H1 (cell line): ENCODE data around the gene ZNF683. TPM values are rescaled to one million over a fixed set of nuclear protein-coding genes. Genes with fewer than 3 reads are reported as not detected.
A peak's percentile ranks its signal among the peaks of the same experiment; 100 is the strongest.

Experiments
- CTCF ChIA-PET: fragments of 300-600 bp; sonication (Branson Sonifier 250); formaldehyde crosslinking; loops from one replicate; lab custom pipeline; 2021; ENCODE audit not compliant: partially characterized antibody; lab: Charles Lee
- POLR2A ChIA-PET: fragments of 300-600 bp; sonication (Branson Sonifier 250); formaldehyde crosslinking; loops from one replicate; lab custom pipeline; 2021; ENCODE audit warnings: inconsistent platforms; ENCODE audit not compliant: partially characterized antibody; lab: Charles Lee
- DNase-seq, 2 experiments: peaks; one replicate each; pipeline versions ENCODE4 v3.0.0 to v3.0.0-alpha.2; 2010 to 2022; ENCODE audit warnings: low spot score in 2 of 2, low read depth in 1 of 2, mixed read lengths in 1 of 2
- FAIRE-seq: peaks from 2 replicates; lab custom pipeline; 2011; peaks lifted over from hg19 to GRCh38; lab: Jason Lieb, UNC
- H2AFZ ChIP-seq: 2 replicates; pipeline ENCODE4 v1.8.1; 2012; ENCODE audit warnings: low read length, inconsistent platforms
- H2AK5ac ChIP-seq: 2 replicates; pipeline ENCODE4 v1.6.1; 2013; ENCODE audit warnings: low read depth, low read length
- H2BK120ac ChIP-seq: replicated peaks from 2 replicates; pipeline ENCODE3; 2013; ENCODE audit warnings: low read depth, low read length, inconsistent platforms
- H2BK12ac ChIP-seq: 2 replicates; pipeline ENCODE4 v1.6.1; 2013; ENCODE audit warnings: low read depth, low read length
- H2BK15ac ChIP-seq: 2 replicates; pipeline ENCODE4 v1.6.1; 2013; ENCODE audit warnings: low read length
- H2BK20ac ChIP-seq: 2 replicates; pipeline ENCODE4 v1.6.1; 2013; ENCODE audit warnings: low read length
- H2BK5ac ChIP-seq: 2 replicates; pipeline ENCODE4 v1.6.1; 2013; ENCODE audit warnings: low read depth, low read length
- H3K14ac ChIP-seq: 2 replicates; pipeline ENCODE4 v1.6.1; 2013; ENCODE audit warnings: inconsistent platforms; ENCODE audit not compliant: insufficient read length
- H3K18ac ChIP-seq: 2 replicates; pipeline ENCODE4 v1.6.1; 2013; ENCODE audit warnings: low read length; ENCODE audit errors: extremely low read depth
- H3K23ac ChIP-seq: 2 replicates; pipeline ENCODE4 v1.6.1; 2013; ENCODE audit warnings: inconsistent platforms; ENCODE audit not compliant: insufficient read length
- H3K23me2 ChIP-seq: 2 replicates; pipeline ENCODE4 v1.6.1; 2013; ENCODE audit warnings: low read depth, low read length
- H3K27ac ChIP-seq: 2 replicates; pipeline ENCODE4 v1.6.1; 2011; ENCODE audit warnings: low read depth, low read length, inconsistent platforms
- H3K27me3 ChIP-seq, 4 experiments: replicated peaks in 1 of 4; 1 replicate in 1 of 4; 2 replicates in 3 of 4; pipeline versions ENCODE4 v1.6.1 to v1.8.1; 2011 to 2013; ENCODE audit warnings: low read length in 3 of 4, mild to moderate bottlenecking in 3 of 4, inconsistent platforms in 2 of 4, mixed read lengths in 2 of 4, moderate library complexity in 1 of 4; ENCODE audit not compliant: control insufficient read depth in 3 of 4, insufficient read depth in 3 of 4; ENCODE audit errors: extremely low read depth in 1 of 4
- H3K36me3 ChIP-seq, 4 experiments: 2 replicates each; pipeline versions ENCODE4 v1.6.1 to v1.8.1; 2011 to 2013; ENCODE audit warnings: mild to moderate bottlenecking in 4 of 4, low read length in 3 of 4, moderate library complexity in 2 of 4, control low read depth in 1 of 4, inconsistent platforms in 1 of 4; ENCODE audit not compliant: insufficient read depth in 4 of 4, control insufficient read depth in 2 of 4
- H3K4ac ChIP-seq: replicated peaks from 2 replicates; pipeline ENCODE3; 2013; ENCODE audit warnings: low read length, low read depth, mixed read lengths, inconsistent platforms; ENCODE audit not compliant: insufficient read length
- H3K4me1 ChIP-seq, 4 experiments: replicated peaks in 1 of 4; 1 replicate in 1 of 4; 2 replicates in 3 of 4; pipeline versions ENCODE4 v1.6.1 to v1.8.1; 2011 to 2013; ENCODE audit warnings: low read length in 3 of 4, inconsistent platforms in 2 of 4, mixed read lengths in 1 of 4; ENCODE audit not compliant: insufficient read depth in 4 of 4, control insufficient read depth in 3 of 4
- H3K4me2 ChIP-seq, 2 experiments: 2 replicates each; pipeline versions ENCODE4 v1.6.1 to v1.8.1; 2011 to 2013; ENCODE audit warnings: low read depth in 2 of 2, low read length in 2 of 2, control low read depth in 1 of 2, inconsistent platforms in 1 of 2, mild to moderate bottlenecking in 1 of 2; ENCODE audit not compliant: insufficient read depth in 1 of 2
- H3K4me3 ChIP-seq, 4 experiments: fragments of 200-600, 300-600 bp in 1 of 4; sonication (generic), shearing (Covaris generic), sonication (Bioruptor Twin) in 1 of 4; 2 replicates each; pipeline versions ENCODE4 v1.5.1 to v1.8.1; 2011 to 2016; ENCODE audit warnings: low read length in 4 of 4, low read depth in 3 of 4, control low read depth in 2 of 4, inconsistent platforms in 2 of 4, mild to moderate bottlenecking in 2 of 4, mixed read lengths in 1 of 4, moderate library complexity in 1 of 4; ENCODE audit not compliant: insufficient read depth in 2 of 4; ENCODE audit errors: extremely low read depth in 1 of 4
- H3K56ac ChIP-seq: replicated peaks from 2 replicates; pipeline ENCODE3; 2013; ENCODE audit warnings: low read depth, mild to moderate bottlenecking, mixed read lengths, low read length, inconsistent platforms; ENCODE audit not compliant: insufficient read length
- H3K79me1 ChIP-seq: 2 replicates; pipeline ENCODE4 v1.6.1; 2013; ENCODE audit warnings: low read depth, low read length, control low read depth
- H3K79me2 ChIP-seq, 2 experiments: 2 replicates each; pipeline versions ENCODE4 v1.6.1 to v1.8.1; 2012 to 2013; ENCODE audit warnings: low read length in 2 of 2, mild to moderate bottlenecking in 2 of 2, inconsistent platforms in 1 of 2; ENCODE audit not compliant: insufficient read depth in 2 of 2, control insufficient read depth in 1 of 2
- H3K9ac ChIP-seq, 4 experiments: replicated peaks in 1 of 4; 1 replicate in 1 of 4; 2 replicates in 3 of 4; pipeline versions ENCODE4 v1.6.1 to v1.8.1; 2011 to 2013; ENCODE audit warnings: low read depth in 3 of 4, low read length in 3 of 4, control low read depth in 2 of 4, mild to moderate bottlenecking in 2 of 4, moderate library complexity in 2 of 4, inconsistent platforms in 1 of 4; ENCODE audit errors: extremely low read depth in 1 of 4
- H3K9me3 ChIP-seq, 2 experiments: 2 replicates each; pipeline versions ENCODE4 v1.6.1 to v1.8.1; 2012 to 2013; ENCODE audit warnings: mild to moderate bottlenecking in 2 of 2, moderate library complexity in 2 of 2, control low read depth in 1 of 2, inconsistent platforms in 1 of 2, low read depth in 1 of 2, low read length in 1 of 2, mixed read lengths in 1 of 2; ENCODE audit not compliant: insufficient read depth in 2 of 2
- H4K20me1 ChIP-seq, 2 experiments: replicated peaks in 1 of 2; 2 replicates each; pipeline versions ENCODE3 to v1.8.1; 2011 to 2013; ENCODE audit warnings: inconsistent platforms in 2 of 2, low read length in 2 of 2, mild to moderate bottlenecking in 1 of 2; ENCODE audit not compliant: insufficient read depth in 2 of 2, control insufficient read depth in 1 of 2
- H4K5ac ChIP-seq: 2 replicates; pipeline ENCODE4 v1.6.1; 2013; ENCODE audit warnings: low read length, low read depth, mixed read lengths, inconsistent platforms; ENCODE audit not compliant: insufficient read length
- H4K8ac ChIP-seq: 2 replicates; pipeline ENCODE4 v1.8.0; 2013; ENCODE audit warnings: mild to moderate bottlenecking, moderate library complexity, low read length, inconsistent platforms; ENCODE audit not compliant: insufficient read depth; ENCODE audit errors: extremely low read depth
- H4K91ac ChIP-seq: replicated peaks from 2 replicates; pipeline ENCODE3; 2013; ENCODE audit warnings: low read length, mixed read lengths, inconsistent platforms; ENCODE audit not compliant: insufficient read length
- ATF2 ChIP-seq: IDR thresholded peaks from 2 replicates; pipeline ENCODE4 v1.6.1; 2012; ENCODE audit warnings: low read length, inconsistent platforms
- EZH2 ChIP-seq: fragments of 200-600 bp; sonication (generic); IDR thresholded peaks from 2 replicates; pipeline ENCODE4 v1.7.1; 2012; ENCODE audit warnings: low read depth, mild to moderate bottlenecking, moderate library complexity, low read length, inconsistent platforms; ENCODE audit not compliant: severe bottlenecking
- JUN ChIP-seq: IDR thresholded peaks from 2 replicates; pipeline ENCODE4 v1.6.1; 2011; ENCODE audit warnings: low read depth, mild to moderate bottlenecking, improper control_type of control experiment, low read length
- KDM1A ChIP-seq: fragments of 200-600, 300-600 bp; sonication (generic); IDR thresholded peaks from 2 replicates; pipeline ENCODE4 v1.7.1; 2016; ENCODE audit warnings: mild to moderate bottlenecking, low read length, borderline replicate concordance
- KDM5A ChIP-seq: fragments of 200-600 bp; IDR thresholded peaks from 2 replicates; pipeline ENCODE4 v1.7.1; 2012; ENCODE audit warnings: mild to moderate bottlenecking, low read length, inconsistent platforms, mixed read lengths
- MAFK ChIP-seq: IDR thresholded peaks from 2 replicates; pipeline ENCODE4 v1.6.1; 2012; ENCODE audit warnings: low read depth, mild to moderate bottlenecking, improper control_type of control experiment, low read length
- RBBP5 ChIP-seq: IDR thresholded peaks from 2 replicates; pipeline ENCODE4 v1.7.1; 2012; ENCODE audit warnings: low read depth, mild to moderate bottlenecking, inconsistent platforms, low read length, moderate library complexity, borderline replicate concordance
- RXRA ChIP-seq: IDR thresholded peaks from 2 replicates; pipeline ENCODE4 v1.6.1; 2011; ENCODE audit warnings: low read depth, mild to moderate bottlenecking, low read length, moderate library complexity; ENCODE audit not compliant: insufficient read depth
- TAF1 ChIP-seq: IDR thresholded peaks from 2 replicates; pipeline ENCODE4 v1.6.1; 2011; ENCODE audit warnings: mild to moderate bottlenecking, low read depth, low read length
- TCF12 ChIP-seq: IDR thresholded peaks from 2 replicates; pipeline ENCODE4 v1.6.1; 2011; ENCODE audit warnings: low read depth, mild to moderate bottlenecking, low read length
- WGBS, 2 experiments: shearing (Covaris generic) in 1 of 2; methylation state at CpG; one replicate each; pipeline versions ENCODE4 v1.1.6 to v1.1.7; 2013 to 2015; ENCODE audit warnings: low lambda C conversion rate in 2 of 2, mixed read lengths in 2 of 2, inconsistent platforms in 1 of 2, low coverage in 1 of 2, missing lambda C conversion rate in 1 of 2; ENCODE audit not compliant: insufficient replicate concordance in 2 of 2, insufficient coverage in 1 of 2, insufficient read length in 1 of 2; ENCODE audit errors: extremely low coverage in 1 of 2, missing lambda C conversion rate in 1 of 2; 5-methylcytosine and 5-hydroxymethylcytosine counted together
- polyA plus RNA-seq, 7 experiments: library from polyadenylated mRNA; depleted of rRNA in 3 of 7; stranded (reverse) in 5 of 7; unstranded in 2 of 7; fragments of >200 nt in 5 of 7; fragments of 200-250 nt in 2 of 7; gene quantifications; 1 replicate in 5 of 7; 2 replicates in 1 of 7; 4 replicates in 1 of 7; pipeline versions ENCODE4 v1.2.1 to v1.2.3, GENCODE V29; 2011 to 2013; ENCODE audit warnings: missing spikeins in 2 of 7, mixed read lengths in 2 of 7
- total RNA-seq: library from RNA; stranded (reverse); fragmentation: NEBNext Ultra II Directional; extraction: Animal tissue kit (Norgen Biotek cat#: 25700); gene quantifications from 2 replicates; pipeline ENCODE4 v1.2.1, GENCODE V29; 2021
- TF ChIP-seq, protein P1 (sequence below): IDR thresholded peaks from 2 replicates; pipeline ENCODE4 v1.6.1; 2011; ENCODE audit warnings: low read length, improper control_type of control experiment

The ZNF683 gene
- total and polyA plus RNA-seq, 2 of the 8 experiments (the other 6 are each of a cell fraction or from before 2014, with no cell fraction given) = not detected

DNA sequence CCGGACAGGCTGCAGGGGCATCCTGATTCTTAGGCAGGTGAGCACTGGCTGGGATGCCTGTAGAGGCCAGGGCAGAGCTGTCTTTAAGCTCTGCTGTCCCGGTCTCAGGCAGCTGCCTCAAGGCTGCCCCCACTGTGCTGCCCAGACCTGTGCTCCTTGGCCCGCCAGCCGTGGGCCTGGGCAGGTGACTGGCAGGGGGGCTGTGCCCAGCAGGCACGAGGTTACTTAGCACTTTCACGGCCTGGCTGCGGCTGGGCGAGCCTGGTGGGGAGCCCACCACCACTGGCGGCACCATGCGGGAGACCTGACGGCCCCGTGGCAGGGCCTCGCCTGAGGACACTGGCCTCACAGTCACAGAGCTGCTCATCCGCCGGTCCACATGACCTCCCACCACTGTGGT, 26.8 kb downstream of the ZNF683 start:
- DNase-seq (no peak), FAIRE-seq (no peak)
- no peak overlapping the region for H3K4me3 ChIP-seq
- H2AK5ac ChIP-seq = no peak overlapping the region
- no peaks in the 10 kb centered on the region for H3K9me3 ChIP-seq
- no peak for TF ChIP-seq JUN
- TF ChIP-seq, protein P1, sequence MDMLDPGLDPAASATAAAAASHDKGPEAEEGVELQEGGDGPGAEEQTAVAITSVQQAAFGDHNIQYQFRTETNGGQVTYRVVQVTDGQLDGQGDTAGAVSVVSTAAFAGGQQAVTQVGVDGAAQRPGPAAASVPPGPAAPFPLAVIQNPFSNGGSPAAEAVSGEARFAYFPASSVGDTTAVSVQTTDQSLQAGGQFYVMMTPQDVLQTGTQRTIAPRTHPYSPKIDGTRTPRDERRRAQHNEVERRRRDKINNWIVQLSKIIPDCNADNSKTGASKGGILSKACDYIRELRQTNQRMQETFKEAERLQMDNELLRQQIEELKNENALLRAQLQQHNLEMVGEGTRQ = no peak
- TF ChIP-seq MAFK = no peak
- TF ChIP-seq EZH2 = no peak
- no peak for TF ChIP-seq KDM5A
- no peak for TF ChIP-seq TCF12
- no peak for TF ChIP-seq ATF2
- TF ChIP-seq KDM1A = no peak
- TF ChIP-seq TAF1 = no peak
- no peak for TF ChIP-seq RXRA
- no peak for TF ChIP-seq RBBP5
- H3K79me1 ChIP-seq = no peaks in the 10 kb centered on the region
- H2BK120ac ChIP-seq = no peak overlapping the region
- H3K4me1 ChIP-seq = peaks cover 2 to 8% (median 5%) of the 10 kb centered on the region in 4 experiments
- no peak overlapping the region for H4K8ac ChIP-seq
- no peak overlapping the region for H3K4ac ChIP-seq
- H2BK12ac ChIP-seq = no peak overlapping the region
- H4K20me1 ChIP-seq = no peaks in the 10 kb centered on the region
- ChIA-PET CTCF (interaction anchor here (0.6 to 6.6 kb wide), 10 partner anchors 9 to 551 kb away, joined by 3 to 52 read pairs (median 4); no protein-coding TSS in a partner anchor), POLR2A (interaction anchor here (0.9 to 6.3 kb wide), 4 partner anchors 9 to 67 kb away, joined by 3 to 44 read pairs (median 12); partner anchors contain the start of gene LIN28A)
- H3K79me2 ChIP-seq = no peaks in the 10 kb centered on the region
- no peak overlapping the region for H3K23ac ChIP-seq
- H3K4me2 ChIP-seq = no peak overlapping the region
- no peak overlapping the region for H2BK15ac ChIP-seq
- H3K14ac ChIP-seq = no peak overlapping the region
- no peak overlapping the region for H4K5ac ChIP-seq
- H3K18ac ChIP-seq = no peak overlapping the region
- H3K27me3 ChIP-seq = no peaks in the 10 kb centered on the region
- no peak overlapping the region for H2AFZ ChIP-seq
- H2BK20ac ChIP-seq = no peak overlapping the region
- no peak overlapping the region for H3K27ac ChIP-seq
- no peaks in the 10 kb centered on the region for H3K23me2 ChIP-seq
- 92% methylated on average over 10 of the region's 15 CpGs; no CpG with 5 or more reads in 1 of the 2 experiments for WGBS, 2 experiments
- H3K9ac ChIP-seq = no peak overlapping the region
- no peak overlapping the region for H3K56ac ChIP-seq
- H3K36me3 ChIP-seq = no peaks in the 10 kb centered on the region
- H4K91ac ChIP-seq = peak overlapping the region; percentile 27
- no peak overlapping the region; the same call in 1 of the 2 replicates for H2BK5ac ChIP-seq
